ENCODE data around the gene TNFRSF1A. TPM values are rescaled to one million over a fixed set of nuclear protein-coding genes. Genes with fewer than 3 reads are reported as not detected.

The TNFRSF1A gene
- total RNA-seq, 4 donors from 2014 or later, result 229 to 317 (median 258) TPM

DNA sequence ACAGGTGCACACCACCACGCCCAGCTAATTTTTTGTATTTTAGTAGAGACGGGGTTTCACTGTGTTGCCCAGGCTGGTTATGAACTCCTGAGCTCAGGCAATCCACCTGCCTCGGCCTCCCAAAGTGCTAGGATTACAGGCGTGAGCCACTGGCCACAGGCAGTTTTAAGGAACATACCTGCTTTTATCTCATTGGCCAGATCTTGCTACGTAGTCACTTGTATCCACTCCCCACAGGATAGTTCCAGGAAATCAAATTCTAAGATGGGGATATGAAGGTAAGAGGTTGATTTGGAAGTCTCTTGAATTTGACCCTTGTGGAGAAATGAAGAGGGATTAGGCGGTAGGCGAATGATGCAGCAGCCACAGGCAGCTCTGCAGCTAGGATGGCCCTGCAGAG, 40.2 kb downstream of the TNFRSF1A start:
- Histone ChIP-seq H3K27ac (no peak overlapping the region), H3K4me1 (peaks cover 0 to 24% (median 21%) of the 10 kb centered on the region in 4 donors)

GRCh38 chr12:6297170-6297569, 44.7 kb downstream of the TNFRSF1A start:
- intact Hi-C loops (cut with DNase I; ENCODE audit: low total_unique reads), result no loop called here
- 68 to 87% methylated on average over 4 to 10 of the region's 10 CpGs for WGBS, 2 donors (ENCODE audit: low coverage in 1 of 2)
- no peaks in the 10 kb centered on the region for H3K36me3 ChIP-seq
- H3K27me3 ChIP-seq, result no peaks in the 10 kb centered on the region
- no peak overlapping the region for H3K4me3 ChIP-seq
- peaks cover 20 to 57% (median 35%) of the 10 kb centered on the region in 4 donors for H3K4me1 ChIP-seq
- TF ChIP-seq POLR2AphosphoS5 (IDR thresholded peaks at IDR 0.05), result no peak
- TF ChIP-seq EP300 (IDR thresholded peaks at IDR 0.05; ENCODE audit: low read depth), result no peak
- no peak for DNase-seq
- peak overlapping the region; percentile 73 to 96 (median 90) for H3K27ac ChIP-seq
- H3K9me3 ChIP-seq, result no peaks in the 10 kb centered on the region
- in situ Hi-C loops (cut with MboI; ENCODE audit: low pct_ligation_motif_present in 1 of 4, low pct_unique_long_range_greater_than_20kb in 1 of 4, low sequenced_read_pairs in 3 of 4), result no loop called here

More for the DNA sequence above, 40.2 kb downstream of the TNFRSF1A start:
- no peak for DNase-seq
- in situ Hi-C loops (cut with MboI; ENCODE audit: low pct_ligation_motif_present in 1 of 4, low pct_unique_long_range_greater_than_20kb in 1 of 4, low sequenced_read_pairs in 3 of 4) (no loop called here), intact Hi-C loops (cut with DNase I; ENCODE audit: low total_unique reads) (no loop called here)
- TF ChIP-seq EP300 (IDR thresholded peaks at IDR 0.05; ENCODE audit: low read depth), result no peak
- TF ChIP-seq POLR2A (IDR thresholded peaks at IDR 0.05), result no peak
- TF ChIP-seq POLR2AphosphoS5 (IDR thresholded peaks at IDR 0.05), result no peak
- TF ChIP-seq CTCF (IDR thresholded peaks at IDR 0.05), result no peak
- Histone ChIP-seq H3K36me3 (no peaks in the 10 kb centered on the region), H3K9me3 (no peaks in the 10 kb centered on the region), H3K4me3 (no peak overlapping the region), H3K27me3 (no peaks in the 10 kb centered on the region)
- WGBS, 2 donors (ENCODE audit: low coverage in 1 of 2), result 84 to 94% methylated on average over 2 to 7 of the region's 7 CpGs

GRCh38 chr12:6295094-6295811, 46.6 kb downstream of the TNFRSF1A start:
- in situ Hi-C loops (cut with MboI; ENCODE audit: low pct_ligation_motif_present in 1 of 4, low pct_unique_long_range_greater_than_20kb in 1 of 4, low sequenced_read_pairs in 3 of 4) (no loop called here), intact Hi-C loops (cut with DNase I; ENCODE audit: low total_unique reads) (no loop called here)
- Histone ChIP-seq H3K27me3 (no peaks in the 10 kb centered on the region), H3K36me3 (no peaks in the 10 kb centered on the region), H3K9me3 (no peaks in the 10 kb centered on the region), H3K4me1 (peaks cover 20 to 62% (median 37%) of the 10 kb centered on the region in 4 donors), H3K27ac (peak overlapping the region; percentile 87 to 96 (median 90)), H3K4me3 (peak overlapping the region in 1 of 4 donors; percentile 15)
- WGBS, 2 donors (ENCODE audit: low coverage in 1 of 2), result 43% methylated on average over 5 of the region's 5 CpGs; no CpG with 5 or more reads in 1 of the 2 donors
- DNase-seq, result peak; percentile 83
- TF ChIP-seq EP300 (IDR thresholded peaks at IDR 0.05; ENCODE audit: low read depth), result peak; percentile 97
- TF ChIP-seq POLR2AphosphoS5 (IDR thresholded peaks at IDR 0.05), result peak; percentile 38 to 67 (median 61)
- peak; percentile 44 for TF ChIP-seq POLR2A (IDR thresholded peaks at IDR 0.05)
- TF ChIP-seq CTCF (IDR thresholded peaks at IDR 0.05), result no peak

- DNase-seq, result peak; percentile 49
- 0 to 40% methylated on average over 1 to 5 of the region's 5 CpGs for WGBS, 2 donors (ENCODE audit: low coverage in 1 of 2)
These were observed 47.5 kb downstream of the TNFRSF1A start for GRCh38 chr12:6294156-6295093.

More at GRCh38 chr12:6294156-6295093, 47.5 kb downstream of the TNFRSF1A start:
- Histone ChIP-seq H3K36me3 (no peaks in the 10 kb centered on the region), H3K9me3 (no peaks in the 10 kb centered on the region), H3K4me1 (peaks cover 20 to 59% (median 36%) of the 10 kb centered on the region in 4 donors), H3K27ac (peak overlapping the region; percentile 87 to 96 (median 90)), H3K4me3 (peak overlapping the region in 1 of 4 donors; percentile 12), H3K27me3 (no peaks in the 10 kb centered on the region)
- in situ Hi-C loops (cut with MboI; ENCODE audit: low pct_ligation_motif_present in 1 of 4, low pct_unique_long_range_greater_than_20kb in 1 of 4, low sequenced_read_pairs in 3 of 4), result no loop called here
- intact Hi-C loops (cut with DNase I; ENCODE audit: low total_unique reads), result no loop called here
- peak in 1 of 3 donors; percentile 13 for TF ChIP-seq POLR2AphosphoS5 (IDR thresholded peaks at IDR 0.05)
- peak in 1 of 5 experiments; percentile 22 for TF ChIP-seq CTCF (IDR thresholded peaks at IDR 0.05)
- peak; percentile 39 for TF ChIP-seq POLR2A (IDR thresholded peaks at IDR 0.05)
- TF ChIP-seq EP300 (IDR thresholded peaks at IDR 0.05; ENCODE audit: low read depth), result peak; percentile 1

Measured in transverse colon (tissue), 4 donors.